Activated CD4-positive, alpha-beta T cell treated with anti-CD3 and anti-CD28 coated beads for 36 hours (primary cell): ENCODE measurements around the gene TEX29. TPM values are rescaled to one million over a fixed set of nuclear protein-coding genes. Genes with fewer than 3 reads are reported as not detected.

Source experiments
- ATAC-seq: fragments of 200-7000 bp; cut with Tn5 transposase; one replicate; pipeline ENCODE4 v1.10.0; 2021; ENCODE audit warnings: mild to moderate bottlenecking, moderate library complexity
- CTCF ChIA-PET: fragments of 350-600 bp; sonication (Branson Sonifier 250); formaldehyde crosslinking; loops from one replicate; lab custom pipeline; 2021; ENCODE audit warnings: antibody characterized with exemption; lab: Charles Lee
- POLR2A ChIA-PET: fragments of 350-600 bp; sonication (Branson Sonifier 250); formaldehyde crosslinking; loops from one replicate; lab custom pipeline; 2021; ENCODE audit warnings: antibody characterized with exemption, inconsistent platforms; lab: Charles Lee
- DNase-seq: peaks from one replicate; pipeline ENCODE4 v3.0.0-alpha.2; 2020
- H3K27ac Mint-ChIP-seq: one replicate; pipeline ENCODE4 v1.8.0; 2021; ENCODE audit warnings: mixed read lengths
- H3K27me3 Mint-ChIP-seq: one replicate; pipeline ENCODE4 v1.8.0; 2021; ENCODE audit warnings: mixed read lengths
- H3K36me3 Mint-ChIP-seq: one replicate; pipeline ENCODE4 v1.8.0; 2021; ENCODE audit warnings: low read depth, mixed read lengths
- H3K4me1 Mint-ChIP-seq: one replicate; pipeline ENCODE4 v1.8.0; 2021; ENCODE audit warnings: mixed read lengths
- H3K4me3 Mint-ChIP-seq: one replicate; pipeline ENCODE4 v1.8.0; 2021; ENCODE audit warnings: mild to moderate bottlenecking, moderate library complexity, mixed read lengths
- H3K9me3 Mint-ChIP-seq: one replicate; pipeline ENCODE4 v1.8.0; 2021; ENCODE audit warnings: low read depth, mixed read lengths
- intact Hi-C, 2 experiments: fragments of 100-400 bp; cut with DNase I in 1 of 2; cut with micrococcal nuclease in 1 of 2; formaldehyde crosslinking; loops; one replicate each; pipeline versions ENCODE4 v1.14.2 to v1.15.1; 2022 to 2024; cut with DNase I, micrococcal nuclease
- total RNA-seq, 2 experiments: library from RNA; stranded (reverse); gene quantifications; one replicate each; pipeline ENCODE4 v1.2.3, GENCODE V29; 2021

The TEX29 gene
- total RNA-seq, 2 experiments from 2014 or later: 0.30 to 0.46 TPM

GRCh38 chr13:111281751-111282311, 38.6 kb upstream of the TEX29 start:
- no peaks in the 10 kb centered on the region for H3K9me3 Mint-ChIP-seq
- CTCF ChIA-PET: interaction anchor here (0.9 kb wide), 1 partner anchor 214 kb away, joined by 4 read pairs; no protein-coding TSS in a partner anchor
- peaks cover 55% of the 10 kb centered on the region for H3K36me3 Mint-ChIP-seq
- no peak for DNase-seq
- H3K4me1 Mint-ChIP-seq: no peaks in the 10 kb centered on the region
- no peak for ATAC-seq
- no peak overlapping the region for H3K27ac Mint-ChIP-seq
- no peak overlapping the region for H3K4me3 Mint-ChIP-seq
- no peaks in the 10 kb centered on the region for H3K27me3 Mint-ChIP-seq
- intact Hi-C loops: no loop called here
- POLR2A ChIA-PET: no interaction called here

- ChIA-PET CTCF (no interaction called here), POLR2A (interaction anchor here (0.6 kb wide), 1 partner anchor 430 kb away, joined by 8 read pairs; no protein-coding TSS in a partner anchor)
- H3K27me3 Mint-ChIP-seq: no peaks in the 10 kb centered on the region
- H3K4me1 Mint-ChIP-seq: no peaks in the 10 kb centered on the region
- peaks cover 60% of the 10 kb centered on the region for H3K36me3 Mint-ChIP-seq
- ATAC-seq (no peak), DNase-seq (no peak)
- intact Hi-C loops: no loop called here
- no peak overlapping the region for H3K27ac Mint-ChIP-seq
- H3K4me3 Mint-ChIP-seq: no peak overlapping the region
- no peaks in the 10 kb centered on the region for H3K9me3 Mint-ChIP-seq
Observed at GRCh38 chr13:111282425-111282824, 38.0 kb upstream of the TEX29 start.

GRCh38 chr13:111282997-111283396, 37.4 kb upstream of the TEX29 start:
- Mint-ChIP-seq H3K4me1 (no peaks in the 10 kb centered on the region), H3K27ac (no peak overlapping the region), H3K27me3 (no peaks in the 10 kb centered on the region), H3K36me3 (peaks cover 59% of the 10 kb centered on the region), H3K9me3 (no peaks in the 10 kb centered on the region), H3K4me3 (no peak overlapping the region)
- ChIA-PET POLR2A (interaction anchor here (0.6 kb wide), 1 partner anchor 430 kb away, joined by 8 read pairs; no protein-coding TSS in a partner anchor), CTCF (no interaction called here)
- intact Hi-C loops: no loop called here
- no peak for ATAC-seq
- DNase-seq: no peak

GRCh38 chr13:111283457-111283856, 37.0 kb upstream of the TEX29 start:
- ATAC-seq: no peak
- H3K27ac Mint-ChIP-seq: no peak overlapping the region

GRCh38 chr13:111283991-111284390, 36.5 kb upstream of the TEX29 start:
- Mint-ChIP-seq H3K27me3 (no peaks in the 10 kb centered on the region), H3K36me3 (peaks cover 55% of the 10 kb centered on the region), H3K9me3 (no peaks in the 10 kb centered on the region), H3K4me3 (no peak overlapping the region), H3K27ac (no peak overlapping the region), H3K4me1 (no peaks in the 10 kb centered on the region)
- intact Hi-C loops: no loop called here
- no peak for DNase-seq
- CTCF ChIA-PET: no interaction called here
- POLR2A ChIA-PET: no interaction called here
- no peak for ATAC-seq

More at GRCh38 chr13:111283457-111283856, 37.0 kb upstream of the TEX29 start:
- CTCF ChIA-PET: no interaction called here
- no peaks in the 10 kb centered on the region for H3K9me3 Mint-ChIP-seq
- H3K36me3 Mint-ChIP-seq: peaks cover 55% of the 10 kb centered on the region
- no peaks in the 10 kb centered on the region for H3K27me3 Mint-ChIP-seq
- POLR2A ChIA-PET: no interaction called here
- no peak for DNase-seq
- H3K4me3 Mint-ChIP-seq: no peak overlapping the region
- no peaks in the 10 kb centered on the region for H3K4me1 Mint-ChIP-seq
- intact Hi-C loops: no loop called here

GRCh38 chr13:111284565-111284964, 35.9 kb upstream of the TEX29 start:
- H3K4me1 Mint-ChIP-seq: no peaks in the 10 kb centered on the region
- ChIA-PET CTCF (interaction anchor here (0.5 to 1.5 kb wide), 2 partner anchors 10 to 188 kb away, joined by 3 read pairs; no protein-coding TSS in a partner anchor), POLR2A (no interaction called here)
- H3K27ac Mint-ChIP-seq: no peak overlapping the region
- no peaks in the 10 kb centered on the region for H3K9me3 Mint-ChIP-seq
- no peak for DNase-seq
- H3K27me3 Mint-ChIP-seq: no peaks in the 10 kb centered on the region
- peaks cover 56% of the 10 kb centered on the region for H3K36me3 Mint-ChIP-seq
- no peak for ATAC-seq
- H3K4me3 Mint-ChIP-seq: no peak overlapping the region
- intact Hi-C loops: no loop called here

GRCh38 chr13:111286162-111286561, 34.3 kb upstream of the TEX29 start:
- ChIA-PET CTCF (interaction anchor here (0.5 to 1.7 kb wide), 4 partner anchors 12 to 1102 kb away, joined by 3 to 5 read pairs (median 4); no protein-coding TSS in a partner anchor), POLR2A (no interaction called here)
- DNase-seq (no peak), ATAC-seq (no peak)
- intact Hi-C loops: no loop called here
- peaks cover 49% of the 10 kb centered on the region for H3K36me3 Mint-ChIP-seq
- no peaks in the 10 kb centered on the region for H3K9me3 Mint-ChIP-seq
- H3K27me3 Mint-ChIP-seq: no peaks in the 10 kb centered on the region
- H3K4me1 Mint-ChIP-seq: no peaks in the 10 kb centered on the region
- no peak overlapping the region for H3K4me3 Mint-ChIP-seq
- H3K27ac Mint-ChIP-seq: no peak overlapping the region

- H3K36me3 Mint-ChIP-seq: peaks cover 45% of the 10 kb centered on the region
- ATAC-seq: no peak
- POLR2A ChIA-PET: no interaction called here
Observed at GRCh38 chr13:111286749-111287148, 33.7 kb upstream of the TEX29 start.

GRCh38 chr13:111287201-111287600, 33.2 kb upstream of the TEX29 start:
- ChIA-PET CTCF (no interaction called here), POLR2A (no interaction called here)
- Mint-ChIP-seq H3K27me3 (no peaks in the 10 kb centered on the region), H3K9me3 (no peaks in the 10 kb centered on the region), H3K4me1 (no peaks in the 10 kb centered on the region), H3K27ac (no peak overlapping the region), H3K4me3 (no peak overlapping the region), H3K36me3 (peaks cover 48% of the 10 kb centered on the region)
- DNase-seq: no peak
- intact Hi-C loops: no loop called here
- no peak for ATAC-seq

More at GRCh38 chr13:111286749-111287148, 33.7 kb upstream of the TEX29 start:
- CTCF ChIA-PET: interaction anchor here (0.5 to 1.7 kb wide), 3 partner anchors 110 to 1102 kb away, joined by 3 to 5 read pairs (median 4); no protein-coding TSS in a partner anchor
- no peak overlapping the region for H3K4me3 Mint-ChIP-seq
- no peaks in the 10 kb centered on the region for H3K9me3 Mint-ChIP-seq
- intact Hi-C loops: no loop called here
- no peaks in the 10 kb centered on the region for H3K27me3 Mint-ChIP-seq
- DNase-seq: no peak
- H3K4me1 Mint-ChIP-seq: no peaks in the 10 kb centered on the region
- no peak overlapping the region for H3K27ac Mint-ChIP-seq

- DNase-seq (no peak), ATAC-seq (no peak)
- Mint-ChIP-seq H3K4me1 (no peaks in the 10 kb centered on the region), H3K36me3 (peaks cover 48% of the 10 kb centered on the region), H3K27ac (no peak overlapping the region), H3K4me3 (no peak overlapping the region), H3K27me3 (no peaks in the 10 kb centered on the region), H3K9me3 (no peaks in the 10 kb centered on the region)
- POLR2A ChIA-PET: no interaction called here
- intact Hi-C loops: no loop called here
- CTCF ChIA-PET: no interaction called here
Observed at GRCh38 chr13:111288276-111288675, 32.2 kb upstream of the TEX29 start.

- Mint-ChIP-seq H3K27ac (no peak overlapping the region), H3K4me3 (no peak overlapping the region), H3K27me3 (no peaks in the 10 kb centered on the region), H3K36me3 (peaks cover 48% of the 10 kb centered on the region), H3K9me3 (no peaks in the 10 kb centered on the region), H3K4me1 (no peaks in the 10 kb centered on the region)
- DNase-seq (no peak), ATAC-seq (no peak)
- ChIA-PET CTCF (no interaction called here), POLR2A (no interaction called here)
- intact Hi-C loops: no loop called here
Observed at GRCh38 chr13:111289251-111289650, 31.2 kb upstream of the TEX29 start.

GRCh38 chr13:111291908-111292307, 28.5 kb upstream of the TEX29 start:
- DNase-seq (no peak), ATAC-seq (no peak)
- no peaks in the 10 kb centered on the region for H3K27me3 Mint-ChIP-seq
- peaks cover 14% of the 10 kb centered on the region for H3K4me1 Mint-ChIP-seq
- ChIA-PET POLR2A (interaction anchor here (0.5 kb wide), 2 partner anchors 10 to 236 kb away, joined by 3 read pairs; no protein-coding TSS in a partner anchor), CTCF (no interaction called here)
- H3K36me3 Mint-ChIP-seq: peaks cover 48% of the 10 kb centered on the region
- no peaks in the 10 kb centered on the region for H3K9me3 Mint-ChIP-seq
- intact Hi-C loops: no loop called here
- H3K4me3 Mint-ChIP-seq: no peak overlapping the region
- no peak overlapping the region for H3K27ac Mint-ChIP-seq
